ENCODE measurements around the gene FRAS1.

Gene FRAS1

DNA sequence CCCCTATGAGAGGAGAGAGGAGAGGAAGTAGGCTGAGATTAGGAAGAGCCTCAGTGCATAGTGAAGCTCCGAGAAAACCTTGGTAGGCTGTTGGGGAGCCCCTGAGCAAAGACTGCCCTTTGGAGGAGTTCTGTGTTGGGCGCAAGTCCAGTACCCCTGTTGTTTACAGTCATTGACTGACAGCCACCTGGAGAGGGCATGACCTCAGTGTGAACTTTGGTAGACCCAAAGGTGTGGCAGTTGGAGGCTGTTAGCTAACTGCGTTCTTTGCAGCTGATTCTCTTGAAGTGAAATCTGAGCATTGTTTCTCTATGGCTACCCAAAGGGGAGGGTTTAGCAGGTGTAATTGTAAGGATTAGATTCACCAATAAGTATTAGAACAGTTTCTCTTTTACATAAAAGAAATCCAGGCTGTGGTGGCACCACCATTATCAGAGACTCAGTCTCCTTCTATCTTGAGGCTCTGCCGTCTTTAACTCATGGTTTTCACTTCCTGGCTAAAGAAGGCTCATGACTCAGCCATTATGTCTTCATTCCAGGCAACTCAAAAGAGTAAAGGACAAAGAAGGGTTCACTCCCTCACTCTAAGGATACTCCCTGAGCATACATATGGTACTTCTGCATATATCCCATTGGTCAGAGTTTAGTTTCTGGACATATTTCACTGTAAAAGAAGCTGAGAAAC is 527.9 kb downstream of the FRAS1 start:
- Histone ChIP-seq H3K36me3 (ENCODE audit: insufficient read depth, low read length) (no peaks in the 10 kb centered on the region), H3K9me3 (ENCODE audit: low read depth, low read length) (no peaks in the 10 kb centered on the region), H3K4me3 (no peak overlapping the region), H3K9ac (ENCODE audit: insufficient read length) (no peak overlapping the region), H3K27ac (no peak overlapping the region)
- no peak for DNase-seq (ENCODE audit: low read depth, low spot score)
- TF ChIP-seq EZH2 (IDR thresholded peaks at IDR 0.05) = no peak
- TF ChIP-seq POLR2AphosphoS5 (IDR thresholded peaks at IDR 0.05; ENCODE audit: borderline replicate concordance, low read depth, low read length) = no peak
- no peak for TF ChIP-seq FOXP2 (optimal IDR thresholded peaks at IDR 0.05; ENCODE audit: control extremely low read depth, extremely low read length, insufficient read depth)

DNA sequence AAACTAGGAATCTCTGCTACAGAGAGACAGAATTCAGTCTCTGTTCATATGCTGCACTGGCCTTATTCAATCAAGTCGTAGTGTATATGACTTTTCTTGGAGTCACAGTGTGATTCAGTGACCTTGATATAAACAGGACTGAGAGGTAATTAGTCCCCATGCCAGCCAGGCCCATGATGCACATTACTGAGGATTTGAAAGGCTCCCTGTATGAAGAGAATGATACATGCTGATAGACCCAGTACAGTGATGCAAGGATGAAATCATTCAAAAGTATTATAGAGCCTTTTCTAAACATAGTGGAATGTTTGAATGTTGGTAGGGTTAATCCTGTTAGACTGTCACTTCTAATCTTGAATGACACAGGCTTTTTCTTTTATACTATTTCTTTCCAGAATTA is 528.5 kb downstream of the FRAS1 start:
- H3K4me3 ChIP-seq = no peak overlapping the region
- H3K27ac ChIP-seq = no peak overlapping the region
- no peak for DNase-seq (ENCODE audit: low read depth, low spot score)
- H3K9me3 ChIP-seq (ENCODE audit: low read depth, low read length) = no peaks in the 10 kb centered on the region
- TF ChIP-seq POLR2AphosphoS5 (IDR thresholded peaks at IDR 0.05; ENCODE audit: borderline replicate concordance, low read depth, low read length) (no peak), EZH2 (IDR thresholded peaks at IDR 0.05) (no peak), FOXP2 (optimal IDR thresholded peaks at IDR 0.05; ENCODE audit: control extremely low read depth, extremely low read length, insufficient read depth) (no peak)
- no peaks in the 10 kb centered on the region for H3K36me3 ChIP-seq (ENCODE audit: insufficient read depth, low read length)
- H3K9ac ChIP-seq (ENCODE audit: insufficient read length) = no peak overlapping the region

DNA sequence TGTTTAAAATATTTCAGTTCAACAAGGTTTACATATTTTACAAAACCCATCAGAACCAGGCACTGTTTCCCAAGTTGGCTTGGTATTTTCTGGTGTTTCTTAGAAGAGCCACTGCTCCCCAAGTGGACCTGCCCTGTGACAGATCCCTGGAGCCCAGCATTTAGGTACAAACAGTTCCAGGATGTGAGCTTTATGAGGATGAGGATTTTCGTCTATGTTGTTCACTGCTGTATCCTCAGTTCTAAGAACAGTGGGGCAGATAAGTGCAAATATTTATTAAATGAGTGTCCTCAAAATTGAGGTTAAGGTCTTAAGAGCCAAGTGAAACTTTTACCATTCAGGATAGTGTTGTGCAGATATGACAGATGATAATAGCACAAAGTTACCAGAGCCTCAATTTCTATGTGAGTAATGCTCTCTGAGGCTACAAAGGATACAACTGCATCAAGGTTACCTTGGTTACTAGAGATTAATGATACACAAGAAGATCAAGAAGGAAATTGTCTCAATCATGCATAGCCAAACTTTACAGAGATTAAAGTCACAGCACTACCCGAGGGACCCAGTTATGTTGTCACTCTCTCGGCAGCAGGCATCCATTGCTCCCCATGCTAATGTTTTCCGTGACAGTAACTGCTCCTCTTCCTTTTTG is 531.9 kb downstream of the FRAS1 start:
- no peaks in the 10 kb centered on the region for H3K36me3 ChIP-seq (ENCODE audit: insufficient read depth, low read length)
- no peak for DNase-seq (ENCODE audit: low read depth, low spot score)
- H3K9me3 ChIP-seq (ENCODE audit: low read depth, low read length) = no peaks in the 10 kb centered on the region
- no peak overlapping the region for H3K4me3 ChIP-seq
- no peak overlapping the region for H3K27ac ChIP-seq
- TF ChIP-seq FOXP2 (optimal IDR thresholded peaks at IDR 0.05; ENCODE audit: control extremely low read depth, extremely low read length, insufficient read depth) (no peak), POLR2AphosphoS5 (IDR thresholded peaks at IDR 0.05; ENCODE audit: borderline replicate concordance, low read depth, low read length) (no peak), EZH2 (IDR thresholded peaks at IDR 0.05) (no peak)
- H3K9ac ChIP-seq (ENCODE audit: insufficient read length) = no peak overlapping the region

DNA sequence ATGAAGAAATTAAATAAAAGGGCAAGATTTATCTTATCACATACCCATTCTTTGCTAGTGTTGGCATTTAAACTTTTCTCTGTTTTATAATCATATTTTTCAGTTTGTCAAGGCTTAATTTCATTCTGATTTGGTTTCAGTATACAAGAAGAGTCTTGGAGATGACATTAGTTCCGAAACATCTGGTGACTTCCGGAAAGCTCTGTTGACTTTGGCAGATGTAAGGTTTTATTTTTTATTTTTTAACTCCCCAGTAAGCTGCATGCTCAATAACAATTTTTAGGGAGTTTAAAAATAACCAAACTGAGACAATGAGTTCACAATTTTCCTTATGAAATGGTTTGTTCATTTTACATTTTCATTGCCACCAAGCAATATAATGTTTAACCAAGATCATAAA is 534.3 kb downstream of the FRAS1 start:
- Histone ChIP-seq H3K27ac (no peak overlapping the region), H3K4me3 (no peak overlapping the region), H3K9ac (ENCODE audit: insufficient read length) (no peak overlapping the region), H3K36me3 (ENCODE audit: insufficient read depth, low read length) (no peaks in the 10 kb centered on the region), H3K9me3 (ENCODE audit: low read depth, low read length) (no peaks in the 10 kb centered on the region)
- no peak for DNase-seq (ENCODE audit: low read depth, low spot score)
- TF ChIP-seq EZH2 (IDR thresholded peaks at IDR 0.05) (no peak), POLR2AphosphoS5 (IDR thresholded peaks at IDR 0.05; ENCODE audit: borderline replicate concordance, low read depth, low read length) (no peak), FOXP2 (optimal IDR thresholded peaks at IDR 0.05; ENCODE audit: control extremely low read depth, extremely low read length, insufficient read depth) (no peak)

DNA sequence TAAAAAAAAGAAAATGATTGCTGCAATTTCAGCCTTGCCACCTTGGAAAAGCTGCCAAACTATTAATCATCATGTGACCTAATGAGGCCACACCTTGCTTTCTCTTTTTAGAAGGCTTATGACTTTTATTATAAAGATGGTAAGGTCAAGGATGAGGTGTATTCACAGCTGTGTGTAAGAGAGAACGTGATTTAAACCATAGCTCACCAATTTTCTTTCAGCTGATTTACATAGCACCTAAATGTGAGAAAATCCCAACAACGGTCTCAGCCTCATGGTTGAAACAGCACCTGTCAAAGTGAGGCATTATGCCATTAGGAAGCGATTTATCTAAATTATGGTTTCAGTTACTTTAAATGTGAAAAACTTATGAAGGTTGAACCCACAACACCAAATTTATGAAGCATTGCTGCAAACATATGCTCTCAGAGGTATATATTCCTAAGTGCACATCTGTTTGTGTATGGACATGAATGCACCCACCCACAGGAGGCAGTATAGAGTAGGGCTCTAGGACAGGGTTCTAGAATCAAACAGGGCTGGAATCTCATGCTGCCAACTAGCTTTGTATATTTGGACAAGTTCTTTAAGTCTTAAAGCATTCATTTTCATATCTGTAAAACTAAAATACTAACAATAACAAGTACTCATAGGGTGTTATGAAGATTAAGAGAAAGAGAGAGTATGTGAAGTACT is 535.1 kb downstream of the FRAS1 start:
- H3K27ac ChIP-seq = no peak overlapping the region
- no peak for TF ChIP-seq FOXP2 (optimal IDR thresholded peaks at IDR 0.05; ENCODE audit: control extremely low read depth, extremely low read length, insufficient read depth)
- no peak for TF ChIP-seq POLR2AphosphoS5 (IDR thresholded peaks at IDR 0.05; ENCODE audit: borderline replicate concordance, low read depth, low read length)
- no peak for TF ChIP-seq EZH2 (IDR thresholded peaks at IDR 0.05)
- H3K36me3 ChIP-seq (ENCODE audit: insufficient read depth, low read length) = no peaks in the 10 kb centered on the region
- no peak overlapping the region for H3K9ac ChIP-seq (ENCODE audit: insufficient read length)
- H3K9me3 ChIP-seq (ENCODE audit: low read depth, low read length) = no peaks in the 10 kb centered on the region
- H3K4me3 ChIP-seq = no peak overlapping the region
- no peak for DNase-seq (ENCODE audit: low read depth, low spot score)
